ENCODE data around the gene VSIG1.

- TF ChIP-seq CTCF (IDR thresholded peaks at IDR 0.05), result no peak
- no peak for TF ChIP-seq POLR2A (IDR thresholded peaks at IDR 0.05)
These were observed 19.5 kb upstream of the VSIG1 start for GRCh38 chrX:108025376-108025775.
